Thyroid gland (tissue), 4 donors: ENCODE measurements around the gene KRTAP1-3.

Source experiments
- CTCF ChIP-seq, 6 experiments: fragments of 200-600 bp in 3 of 6; fragments of 450-650 bp in 3 of 6; sonication (generic) in 3 of 6; IDR thresholded peaks; one replicate each; pipeline ENCODE4 v1.5.1; 2016 to 2019; ENCODE audit warnings: antibody characterized with exemption in 6 of 6, mild to moderate bottlenecking in 2 of 6, inconsistent platforms in 1 of 6, moderate library complexity in 1 of 6
- POLR2A ChIP-seq, 2 donors: fragments of 450-650 bp; IDR thresholded peaks; one replicate each; pipeline ENCODE4 v1.6.1; 2017; ENCODE audit warnings: antibody characterized with exemption in 2 of 2, mild to moderate bottlenecking in 2 of 2, moderate library complexity in 1 of 2

GRCh38 chr17:41009936-41010335 lies 24.7 kb downstream of the KRTAP1-3 start:
- no peak for TF ChIP-seq POLR2A (IDR thresholded peaks at IDR 0.05)
- no peak for TF ChIP-seq CTCF (IDR thresholded peaks at IDR 0.05)
